SK-N-SH (cell line): ENCODE measurements around the gene CHRM4. TPM values are rescaled to one million over a fixed set of nuclear protein-coding genes. Genes with fewer than 3 reads are reported as not detected.
A peak's percentile ranks its signal among the peaks of the same experiment; 100 is the strongest.

Source experiments
- CTCF ChIA-PET: fragments of 300-600, 350-600 bp; formaldehyde crosslinking; extraction: SDS; loops from one replicate; lab custom pipeline; 2021; lab: Yijun Ruan, JAX
- POLR2A ChIA-PET: fragments of 350-600 bp; sonication (Branson Sonifier 250); formaldehyde crosslinking; extraction: SDS; loops from one replicate; lab custom pipeline; 2020; ENCODE audit warnings: antibody characterized with exemption, inconsistent platforms; lab: Yijun Ruan, JAX
- DNase-seq: peaks from one replicate; pipeline ENCODE4 v3.0.0; 2012
- H2AFZ ChIP-seq: fragments of 200-600 bp; sonication (generic); 2 replicates; pipeline ENCODE4 v1.8.1; 2016; ENCODE audit warnings: antibody characterized with exemption, mild to moderate bottlenecking, low read depth
- H3F3A ChIP-seq: fragments of 200-600 bp; sonication (generic); replicated peaks from 2 replicates; pipeline ENCODE3; 2016; ENCODE audit warnings: antibody characterized with exemption, mild to moderate bottlenecking; ENCODE audit not compliant: insufficient read depth
- H3K27ac ChIP-seq, 2 experiments: fragments of 200-500 bp in 1 of 2; fragments of 200-600 bp in 1 of 2; sonication (Bioruptor generic) in 1 of 2; sonication (generic), shearing (Covaris generic) in 1 of 2; 2 replicates each; pipeline versions ENCODE4 v1.5.1 to v1.6.1; 2014 to 2016; ENCODE audit warnings: low read depth in 2 of 2, inconsistent platforms in 1 of 2, low read length in 1 of 2, mild to moderate bottlenecking in 1 of 2, mixed read lengths in 1 of 2
- H3K27me3 ChIP-seq: fragments of 200-600 bp; sonication (generic), shearing (Covaris generic); 2 replicates; pipeline ENCODE4 v1.6.1; 2016; ENCODE audit warnings: mixed run types; ENCODE audit not compliant: insufficient read depth
- H3K36me3 ChIP-seq, 2 experiments: fragments of 200-500 bp in 1 of 2; fragments of 200-600 bp in 1 of 2; sonication (Bioruptor generic) in 1 of 2; sonication (generic) in 1 of 2; replicated peaks in 1 of 2; 2 replicates each; pipeline versions ENCODE3 to v1.5.1; 2014 to 2016; ENCODE audit warnings: low read length in 1 of 2, mild to moderate bottlenecking in 1 of 2; ENCODE audit not compliant: insufficient read depth in 2 of 2, control insufficient read depth in 1 of 2
- H3K4me1 ChIP-seq, 2 experiments: fragments of 200-500 bp in 1 of 2; fragments of 200-600 bp in 1 of 2; sonication (Bioruptor generic) in 1 of 2; sonication (generic), shearing (Covaris generic) in 1 of 2; 2 replicates each; pipeline versions ENCODE4 v1.5.1 to v1.6.1; 2014 to 2016; ENCODE audit warnings: low read depth in 1 of 2, low read length in 1 of 2, mixed run types in 1 of 2; ENCODE audit not compliant: insufficient read depth in 2 of 2, control insufficient read depth in 1 of 2
- H3K4me2 ChIP-seq: fragments of 200-600 bp; sonication (generic), shearing (Covaris generic); 2 replicates; pipeline ENCODE4 v1.6.1; 2017; ENCODE audit warnings: mixed run types
- H3K4me3 ChIP-seq, 2 experiments: fragments of 200-500 bp in 1 of 2; fragments of 200-600 bp in 1 of 2; sonication (Bioruptor generic) in 1 of 2; sonication (generic), shearing (Covaris generic) in 1 of 2; 2 replicates each; pipeline versions ENCODE4 v1.5.1 to v1.8.1; 2014 to 2016; ENCODE audit warnings: low read depth in 2 of 2, inconsistent platforms in 1 of 2, low read length in 1 of 2, mild to moderate bottlenecking in 1 of 2, mixed read lengths in 1 of 2, moderate library complexity in 1 of 2
- H3K79me2 ChIP-seq: fragments of 200-600 bp; sonication (generic); 2 replicates; pipeline ENCODE4 v1.8.1; 2017; ENCODE audit warnings: mild to moderate bottlenecking; ENCODE audit not compliant: insufficient read depth
- H3K9ac ChIP-seq: fragments of 200-600 bp; sonication (generic); 2 replicates; pipeline ENCODE4 v1.6.1; 2017; ENCODE audit warnings: mixed run types
- H3K9me2 ChIP-seq: fragments of 200-600 bp; sonication (generic); 2 replicates; pipeline ENCODE4 v1.6.1; 2017; ENCODE audit warnings: mixed run types
- H3K9me3 ChIP-seq: fragments of 200-600 bp; sonication (generic); 2 replicates; pipeline ENCODE4 v1.6.1; 2017; ENCODE audit warnings: mixed run types, mild to moderate bottlenecking, moderate library complexity
- H4K20me1 ChIP-seq: fragments of 200-600 bp; sonication (generic); 2 replicates; pipeline ENCODE4 v1.6.1; 2017; ENCODE audit warnings: mild to moderate bottlenecking, mixed run types; ENCODE audit not compliant: insufficient read depth
- CTCF ChIP-seq: fragments of 200-600 bp; sonication (generic); IDR thresholded peaks from 2 replicates; pipeline ENCODE4 v1.6.1; 2017; ENCODE audit warnings: antibody characterized with exemption, mild to moderate bottlenecking, moderate library complexity
- EZH2phosphoT487 ChIP-seq: fragments of 200-600 bp; sonication (generic); IDR thresholded peaks from 2 replicates; pipeline ENCODE4 v1.6.1; 2017; ENCODE audit warnings: low read depth, mixed run types, mild to moderate bottlenecking, antibody characterized with exemption, moderate library complexity, borderline replicate concordance
- GABPA ChIP-seq: IDR thresholded peaks from 2 replicates; pipeline ENCODE4 v1.4.0; 2012; ENCODE audit warnings: low read depth, mild to moderate bottlenecking
- GATA2 ChIP-seq: sonication (generic); formaldehyde crosslinking; IDR thresholded peaks from 2 replicates; pipeline ENCODE4 v1.5.0; 2020; ENCODE audit warnings: mild to moderate bottlenecking, missing genetic modification reagents
- MAX ChIP-seq: IDR thresholded peaks from 2 replicates; pipeline ENCODE4 v1.4.0; 2012; ENCODE audit warnings: low read depth
- MEF2A ChIP-seq: IDR thresholded peaks from 2 replicates; pipeline ENCODE4 v1.4.0; 2012; ENCODE audit warnings: low read depth, borderline replicate concordance
- NFIC ChIP-seq: IDR thresholded peaks from 2 replicates; pipeline ENCODE4 v1.4.0; 2012; ENCODE audit warnings: borderline replicate concordance
- NRF1 ChIP-seq: IDR thresholded peaks from 2 replicates; pipeline ENCODE4 v1.6.1; 2012; ENCODE audit warnings: low read depth, mild to moderate bottlenecking, low read length
- TAF1 ChIP-seq: IDR thresholded peaks from 2 replicates; pipeline ENCODE4 v1.6.1; 2012; ENCODE audit warnings: low read depth, mild to moderate bottlenecking, low read length, moderate library complexity, borderline replicate concordance
- USF2 ChIP-seq: fragments of 150-350 bp; IDR thresholded peaks from 2 replicates; pipeline ENCODE4 v1.6.1; 2017; ENCODE audit warnings: antibody characterized with exemption, low read length, low read depth, borderline replicate concordance
- WGBS: methylation state at CpG from one replicate; pipeline ENCODE4 v1.1.6; 2017; ENCODE audit warnings: low lambda C conversion rate; 5-methylcytosine and 5-hydroxymethylcytosine counted together
- polyA plus RNA-seq, 3 experiments: library from polyadenylated mRNA; depleted of rRNA; stranded (reverse); fragments of >200 nt; gene quantifications; 2 replicates each; pipeline ENCODE4 v1.2.3, GENCODE V29; 2012
- TF ChIP-seq, protein P1 (sequence below): IDR thresholded peaks from 2 replicates; pipeline ENCODE4 v1.4.0; 2012; ENCODE audit warnings: low read depth, borderline replicate concordance
- TF ChIP-seq, protein P2 (sequence below): IDR thresholded peaks from 2 replicates; pipeline ENCODE4 v1.6.1; 2012; ENCODE audit warnings: mild to moderate bottlenecking, low read depth, low read length, moderate library complexity

The CHRM4 gene
- polyA plus RNA-seq, 1 of the 3 experiments (the other 2 are of a cell fraction), result 0.26 TPM

DNA sequence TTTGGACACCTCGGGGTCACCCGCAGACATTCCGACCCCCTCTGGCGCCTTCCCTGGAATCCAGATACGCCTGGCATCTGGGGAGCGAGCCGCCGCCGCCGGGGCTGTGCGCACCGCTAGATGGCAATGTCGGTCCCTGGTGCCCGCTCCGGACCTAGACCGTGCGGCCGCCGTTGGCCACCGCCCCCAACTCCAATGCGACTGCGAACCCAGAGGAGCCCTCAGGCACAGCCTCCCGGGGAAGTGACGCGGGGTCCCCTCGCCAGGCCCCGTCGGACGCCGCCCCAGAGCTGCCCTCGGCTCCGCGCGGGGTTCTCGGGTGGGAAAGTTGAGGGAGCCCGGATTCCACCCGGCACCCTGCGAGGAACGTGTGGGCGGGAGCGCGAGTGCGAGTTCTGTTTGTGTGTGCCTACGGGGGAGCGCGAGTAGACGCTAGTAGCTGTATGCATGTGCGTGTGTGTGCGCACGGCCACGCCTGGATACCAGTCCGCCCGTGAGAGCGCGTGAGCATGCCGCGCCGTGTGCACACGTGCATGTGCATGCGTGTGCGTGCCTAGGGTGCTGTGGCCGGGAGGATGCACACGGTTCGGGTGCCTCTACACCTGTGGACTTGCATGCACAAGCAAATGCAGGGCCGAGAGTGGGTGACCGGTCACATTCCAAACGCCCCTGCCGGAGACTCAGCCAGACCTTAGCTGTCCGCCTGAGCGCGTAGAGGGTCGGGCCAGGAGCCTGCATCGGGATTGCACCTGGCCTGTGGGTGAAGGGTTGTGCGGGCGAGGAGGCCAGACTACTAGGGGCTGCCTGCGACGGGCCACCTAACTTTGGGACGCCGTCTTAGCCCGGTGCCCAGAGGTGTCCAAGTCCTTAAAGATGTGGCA, 1.9 kb downstream of the CHRM4 start (continued):
- TF ChIP-seq, protein P1, sequence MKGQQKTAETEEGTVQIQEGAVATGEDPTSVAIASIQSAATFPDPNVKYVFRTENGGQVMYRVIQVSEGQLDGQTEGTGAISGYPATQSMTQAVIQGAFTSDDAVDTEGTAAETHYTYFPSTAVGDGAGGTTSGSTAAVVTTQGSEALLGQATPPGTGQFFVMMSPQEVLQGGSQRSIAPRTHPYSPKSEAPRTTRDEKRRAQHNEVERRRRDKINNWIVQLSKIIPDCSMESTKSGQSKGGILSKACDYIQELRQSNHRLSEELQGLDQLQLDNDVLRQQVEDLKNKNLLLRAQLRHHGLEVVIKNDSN, result no peak
- TF ChIP-seq TAF1, result no peak
- TF ChIP-seq GABPA, result no peak
- peak; percentile 82 for TF ChIP-seq CTCF
- TF ChIP-seq MAX, result peak; percentile 64; the same call in 1 of the 2 replicates
- no peak for TF ChIP-seq MEF2A
- no peak for TF ChIP-seq NRF1

DNA sequence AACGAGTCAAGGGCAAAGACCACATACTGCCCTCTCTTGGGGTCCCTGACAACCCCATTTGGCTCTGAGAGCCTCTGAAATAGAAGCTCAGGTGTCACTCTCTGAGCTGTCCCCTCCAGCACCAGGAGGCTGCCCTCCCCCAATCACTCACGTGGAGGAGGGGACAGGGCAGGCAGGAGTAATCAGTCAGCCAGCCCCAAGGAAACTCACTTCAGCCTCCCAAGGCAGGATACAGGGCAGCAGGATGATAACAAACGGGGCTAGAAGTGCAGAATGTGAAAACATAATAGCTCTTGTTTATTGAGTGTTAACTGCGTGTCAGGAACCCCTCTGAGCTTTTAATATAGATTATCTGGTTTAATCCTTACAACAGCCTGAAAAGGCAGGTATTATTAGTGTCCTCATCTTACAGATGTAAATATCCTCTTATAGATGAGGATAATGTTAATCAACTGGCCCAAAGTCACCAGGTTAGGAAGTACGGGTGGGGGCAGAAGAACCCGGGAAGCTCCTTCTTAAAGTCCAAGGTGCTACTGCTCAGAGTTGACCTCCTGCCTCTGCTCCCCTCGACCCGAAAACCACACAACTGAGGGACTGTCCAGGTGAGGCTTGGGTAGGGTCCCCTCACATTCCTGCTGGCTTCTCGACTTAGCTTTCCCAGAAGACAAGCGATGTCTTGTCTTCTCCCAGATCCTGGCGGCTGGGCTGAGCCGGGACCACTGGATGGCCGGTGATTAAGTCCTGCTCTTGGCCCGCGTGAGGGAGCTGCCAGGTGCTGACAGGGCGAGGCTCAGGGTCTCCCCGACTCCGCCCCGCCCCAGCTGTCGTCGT, 2.7 kb downstream of the CHRM4 start:
- Histone ChIP-seq H3K4me1 (peaks cover 0 to 27% of the 10 kb centered on the region in 2 experiments; a peak in 2 of 4 replicates), H3K9me2 (no peaks in the 10 kb centered on the region), H3K4me2 (peak overlapping the region; percentile 88), H2AFZ (no peak overlapping the region), H3K36me3 (peaks cover 0 to 3% of the 10 kb centered on the region in 2 experiments), H3K79me2 (no peaks in the 10 kb centered on the region), H3K9me3 (no peaks in the 10 kb centered on the region), H3K4me3 (peak overlapping the region; percentile 53 to 71), H3F3A (peaks cover 17% of the 10 kb centered on the region), H3K27me3 (peaks cover 15% of the 10 kb centered on the region), H4K20me1 (peaks cover 18% of the 10 kb centered on the region), H3K27ac (no peak overlapping the region), H3K9ac (no peak overlapping the region)
- ChIA-PET CTCF (interaction anchor here (0.6 to 7.6 kb wide), 57 partner anchors 9 to 553 kb away, joined by 3 to 204 read pairs (median 6); partner anchors contain the start of genes DGKZ and MDK), POLR2A (no interaction called here)
- TF ChIP-seq USF2 (no peak), NRF1 (no peak), EZH2phosphoT487 (no peak), NFIC (no peak), GATA2 (CRISPR knock-in tag) (no peak), TAF1 (no peak), GABPA (no peak)
- TF ChIP-seq, protein P2, sequence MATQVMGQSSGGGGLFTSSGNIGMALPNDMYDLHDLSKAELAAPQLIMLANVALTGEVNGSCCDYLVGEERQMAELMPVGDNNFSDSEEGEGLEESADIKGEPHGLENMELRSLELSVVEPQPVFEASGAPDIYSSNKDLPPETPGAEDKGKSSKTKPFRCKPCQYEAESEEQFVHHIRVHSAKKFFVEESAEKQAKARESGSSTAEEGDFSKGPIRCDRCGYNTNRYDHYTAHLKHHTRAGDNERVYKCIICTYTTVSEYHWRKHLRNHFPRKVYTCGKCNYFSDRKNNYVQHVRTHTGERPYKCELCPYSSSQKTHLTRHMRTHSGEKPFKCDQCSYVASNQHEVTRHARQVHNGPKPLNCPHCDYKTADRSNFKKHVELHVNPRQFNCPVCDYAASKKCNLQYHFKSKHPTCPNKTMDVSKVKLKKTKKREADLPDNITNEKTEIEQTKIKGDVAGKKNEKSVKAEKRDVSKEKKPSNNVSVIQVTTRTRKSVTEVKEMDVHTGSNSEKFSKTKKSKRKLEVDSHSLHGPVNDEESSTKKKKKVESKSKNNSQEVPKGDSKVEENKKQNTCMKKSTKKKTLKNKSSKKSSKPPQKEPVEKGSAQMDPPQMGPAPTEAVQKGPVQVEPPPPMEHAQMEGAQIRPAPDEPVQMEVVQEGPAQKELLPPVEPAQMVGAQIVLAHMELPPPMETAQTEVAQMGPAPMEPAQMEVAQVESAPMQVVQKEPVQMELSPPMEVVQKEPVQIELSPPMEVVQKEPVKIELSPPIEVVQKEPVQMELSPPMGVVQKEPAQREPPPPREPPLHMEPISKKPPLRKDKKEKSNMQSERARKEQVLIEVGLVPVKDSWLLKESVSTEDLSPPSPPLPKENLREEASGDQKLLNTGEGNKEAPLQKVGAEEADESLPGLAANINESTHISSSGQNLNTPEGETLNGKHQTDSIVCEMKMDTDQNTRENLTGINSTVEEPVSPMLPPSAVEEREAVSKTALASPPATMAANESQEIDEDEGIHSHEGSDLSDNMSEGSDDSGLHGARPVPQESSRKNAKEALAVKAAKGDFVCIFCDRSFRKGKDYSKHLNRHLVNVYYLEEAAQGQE, result peak; percentile 43; the same call in 1 of the 2 replicates
- 13% methylated on average over 13 of the region's 21 CpGs for WGBS
- no peak for DNase-seq
